Measurements from ENCODE around the gene RWDD1.
"Not testable (repeated sequence)": the region's sequence is repeated elsewhere in the genome, so short reads cannot be mapped to it uniquely, and the experiment has no call there.

The RWDD1 gene

DNA sequence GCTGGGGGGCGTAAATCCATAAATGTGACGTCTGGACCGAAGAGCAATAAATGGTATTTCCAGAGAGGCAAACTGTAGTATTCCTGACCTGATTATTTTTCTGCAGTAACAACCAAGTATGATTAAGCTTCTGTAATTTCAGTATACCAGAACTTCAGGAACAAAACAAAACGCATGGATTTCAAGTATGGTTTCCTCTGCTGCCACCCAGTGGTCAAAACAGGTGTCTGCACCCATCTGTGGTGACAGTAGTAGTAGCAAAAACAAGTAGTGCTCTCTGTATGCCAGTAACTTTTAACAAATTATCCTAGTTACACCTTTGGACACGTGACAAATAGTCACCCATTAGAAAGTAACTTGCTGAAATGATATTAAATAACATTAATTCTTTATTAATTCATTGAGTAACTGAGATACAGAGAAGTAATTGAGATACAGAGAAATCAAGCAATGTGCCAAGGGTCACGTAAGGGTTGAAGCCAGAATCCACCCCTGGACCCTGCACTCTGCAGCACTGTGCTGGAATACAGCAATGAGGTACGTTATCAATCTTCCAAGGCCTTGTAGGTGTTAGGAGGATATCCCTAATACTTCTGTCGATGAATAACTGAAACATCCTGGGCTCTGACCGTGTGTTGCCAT is 9.8 kb upstream of the RWDD1 start:
- peak; percentile 73 for DNase-seq

- no peak for DNase-seq
Observed at GRCh38 chr6:116562019-116562403, 9.3 kb upstream of the RWDD1 start.

DNA sequence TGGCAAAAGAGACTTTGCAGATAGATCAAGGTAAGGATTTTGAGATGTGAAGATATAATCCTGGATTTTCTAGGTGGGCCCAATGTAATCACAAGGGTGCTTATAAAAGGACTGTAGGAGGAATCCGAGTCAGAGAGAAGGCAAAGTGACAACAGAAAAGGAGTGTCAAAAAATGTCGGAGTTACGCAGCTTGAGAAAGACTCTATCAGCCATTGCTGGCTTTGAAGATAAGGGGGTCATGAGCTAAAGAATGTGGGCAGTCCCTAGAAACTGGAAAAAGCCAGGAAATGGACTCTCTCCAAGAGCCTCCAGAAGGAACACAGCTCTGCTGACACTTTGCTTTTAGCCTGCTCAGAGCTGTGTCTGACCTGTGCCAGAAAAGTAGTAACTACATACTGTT is 8.7 kb upstream of the RWDD1 start:
- DNase-seq = no peak

- no peak for DNase-seq
Observed at GRCh38 chr6:116563830-116564229, 7.5 kb upstream of the RWDD1 start.

- no peak for DNase-seq
Observed at GRCh38 chr6:116564311-116564710, 7.0 kb upstream of the RWDD1 start.

DNA sequence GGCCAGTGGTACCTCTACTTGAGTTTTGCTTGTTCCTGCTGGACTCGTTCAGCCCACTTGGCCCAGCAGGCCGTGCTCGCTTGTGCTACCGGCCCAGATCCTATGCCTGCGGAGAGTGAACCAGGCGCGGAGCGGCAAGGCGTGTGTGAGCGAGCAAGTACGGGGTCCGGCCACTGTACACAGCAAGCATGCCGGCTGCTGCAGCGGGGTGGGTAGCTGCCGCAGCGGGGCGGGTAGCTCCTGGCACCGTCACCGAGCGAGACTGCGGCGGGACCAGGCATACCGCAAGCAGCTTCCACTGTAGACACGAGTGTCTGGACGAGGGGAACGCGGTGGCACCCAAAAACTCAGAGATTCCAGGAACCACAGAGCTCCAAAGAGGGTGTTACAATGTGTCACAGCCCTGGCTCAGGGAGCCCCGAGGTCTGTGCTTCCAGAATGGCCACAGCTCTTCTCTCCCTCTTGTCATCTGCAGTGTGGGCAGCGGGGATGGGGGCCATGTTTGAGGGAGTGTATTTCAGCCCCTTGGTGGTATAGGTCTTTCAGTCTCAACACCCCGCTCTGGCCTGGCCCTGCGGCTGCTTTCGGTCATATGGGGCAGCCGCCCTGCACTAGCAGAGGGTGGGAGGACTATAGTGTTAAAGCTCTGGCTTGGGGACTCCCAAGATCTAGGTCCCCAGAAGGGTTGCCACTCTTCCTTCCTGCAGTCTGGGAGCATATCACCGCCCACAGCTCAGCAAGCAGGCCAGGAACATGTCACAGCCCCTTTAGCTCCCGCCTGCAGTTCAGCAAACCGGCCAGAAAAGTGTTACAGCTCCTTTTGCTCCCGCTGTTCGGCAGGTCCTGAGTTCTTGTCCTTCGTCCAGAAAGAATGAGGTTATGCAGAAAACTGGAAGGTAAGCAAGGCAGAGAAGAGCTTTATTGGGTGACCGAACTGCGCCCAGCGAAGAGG is 6.1 kb upstream of the RWDD1 start:
- DNase-seq = no peak

- no peak for DNase-seq
Observed at GRCh38 chr6:116568111-116568510, 3.2 kb upstream of the RWDD1 start.

GRCh38 chr6:116568821-116569755 is 2.2 kb upstream of the RWDD1 start:
- no peak for DNase-seq

- no peak for DNase-seq
Observed at GRCh38 chr6:116571683-116572000, 338 bp downstream of the RWDD1 start.

GRCh38 chr6:116572162-116572561 is 858 bp downstream of the RWDD1 start:
- no peak for DNase-seq

DNA sequence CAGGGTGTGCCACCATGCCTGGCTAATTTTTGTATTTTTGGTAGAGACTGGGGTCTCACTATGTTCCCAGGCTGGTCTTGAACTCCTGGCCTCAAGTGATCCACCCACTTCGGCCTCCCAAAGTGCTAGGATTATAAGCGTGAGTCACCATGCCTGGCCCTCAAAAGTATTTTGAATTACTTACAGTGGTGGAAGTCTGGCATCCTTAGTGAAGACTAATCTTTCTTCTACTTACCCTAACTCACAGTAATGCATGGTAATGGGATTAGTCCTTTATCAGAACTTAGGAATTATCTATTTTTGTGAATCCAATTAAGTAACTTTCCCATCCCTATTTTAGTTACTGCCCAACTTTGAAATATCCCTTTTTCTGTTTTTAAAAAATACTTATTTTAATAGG is 3.9 kb downstream of the RWDD1 start:
- no peak for DNase-seq

- DNase-seq = no peak
Observed at GRCh38 chr6:116577486-116577885, 6.2 kb downstream of the RWDD1 start.

- no peak for DNase-seq
Observed at GRCh38 chr6:116578335-116578734, 7.0 kb downstream of the RWDD1 start.

GRCh38 chr6:116579143-116579542 is 7.8 kb downstream of the RWDD1 start:
- no peak for DNase-seq

- no peak for DNase-seq
Observed at GRCh38 chr6:116580198-116580597, 8.9 kb downstream of the RWDD1 start.

GRCh38 chr6:116586276-116586675 is 15.0 kb downstream of the RWDD1 start:
- no peak for DNase-seq

GRCh38 chr6:116586738-116587137 is 15.4 kb downstream of the RWDD1 start:
- no peak for DNase-seq

DNA sequence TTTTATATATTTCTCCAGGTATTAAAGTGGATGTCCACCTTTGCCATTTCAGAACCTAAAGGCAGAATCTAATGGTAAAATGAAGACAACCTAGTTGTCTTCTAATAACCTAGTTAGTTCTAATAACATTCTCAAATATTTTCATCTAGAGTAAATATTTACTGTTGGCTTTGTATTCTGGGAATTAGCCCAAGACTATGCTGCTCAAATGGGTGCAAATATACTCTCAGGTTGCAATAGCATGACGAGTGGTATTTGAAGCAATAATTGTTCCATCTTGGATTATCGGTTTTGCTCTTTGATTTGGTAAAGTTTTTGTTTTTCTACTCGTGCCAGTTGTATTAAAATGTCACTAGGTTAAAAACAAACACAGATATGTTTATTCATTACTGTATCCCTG is 23.9 kb downstream of the RWDD1 start:
- no peak for DNase-seq

- DNase-seq = no peak
Observed at GRCh38 chr6:116596815-116597214, 25.5 kb downstream of the RWDD1 start.

- DNase-seq = not testable (repeated sequence)
Observed at GRCh38 chr6:116603916-116604315, 32.6 kb downstream of the RWDD1 start.

DNA sequence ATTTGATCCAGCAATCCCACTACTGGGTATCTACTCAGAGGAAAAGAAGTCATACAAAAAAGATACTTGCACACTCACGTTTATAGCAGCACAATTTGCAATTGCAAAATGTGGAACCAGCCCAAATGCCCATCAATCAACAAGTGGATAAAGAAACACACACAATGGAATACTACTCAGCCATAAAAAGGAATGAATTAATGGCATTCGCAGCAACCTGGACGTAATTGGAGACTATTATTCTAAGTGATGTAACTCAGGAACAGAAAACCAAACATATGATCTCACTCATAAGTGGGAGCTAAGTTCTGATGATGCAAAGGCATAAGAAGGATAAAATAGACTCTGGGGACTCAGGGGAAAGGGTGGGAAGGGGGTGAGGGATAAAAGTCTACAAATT is 33.6 kb downstream of the RWDD1 start:
- DNase-seq = not testable (repeated sequence)

GRCh38 chr6:116605935-116606334 is 34.6 kb downstream of the RWDD1 start:
- no peak for DNase-seq

DNA sequence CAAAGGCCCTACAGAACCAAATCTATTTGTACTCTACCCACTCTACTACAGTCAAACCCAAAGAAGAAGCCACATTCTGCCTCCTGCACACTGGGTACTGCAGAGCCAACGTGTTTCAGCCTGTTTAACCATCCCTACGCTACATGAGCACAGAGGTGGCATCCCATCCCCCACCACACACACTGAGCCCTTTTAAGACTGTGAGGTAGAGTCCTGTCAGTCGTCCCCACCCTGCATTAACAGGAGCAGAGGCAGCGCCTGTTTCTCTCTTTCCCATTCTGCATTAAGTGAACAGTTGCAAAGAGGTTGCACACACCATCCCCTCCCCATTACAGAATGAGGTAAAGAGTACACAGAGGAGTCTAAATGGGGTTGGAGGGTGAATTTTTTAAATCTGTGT is 39.8 kb downstream of the RWDD1 start:
- no peak for DNase-seq

Data from CD4-positive, alpha-beta T cell treated with Interleukin-21 for 1 hour (primary cell).